ENCODE measurements around the gene WNK1.

DNA sequence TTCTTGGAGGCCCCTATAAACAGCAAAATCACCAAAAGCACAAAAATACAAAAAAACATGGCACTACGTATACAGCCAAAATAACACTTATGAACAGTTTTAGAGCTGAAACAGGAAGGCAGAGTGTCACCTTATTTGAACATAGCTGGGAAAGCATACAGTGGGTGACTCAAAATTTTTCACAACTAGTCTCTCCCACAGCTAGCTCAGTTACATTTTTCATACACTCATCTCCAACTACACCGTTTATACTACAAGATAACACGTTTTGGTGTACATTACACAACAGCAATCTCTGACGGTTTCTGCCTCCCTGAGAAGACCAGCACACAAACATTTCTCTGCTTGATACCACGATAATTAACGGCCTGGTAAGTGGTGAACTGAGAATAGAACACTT, 194.3 kb downstream of the WNK1 start:
- no peak for TF ChIP-seq CTCF (IDR thresholded peaks at IDR 0.05)
- TF ChIP-seq POLR2A (IDR thresholded peaks at IDR 0.05): no peak

Measured in lower leg skin (tissue), 3 donors.